Activated naive CD4-positive, alpha-beta T cell treated with anti-CD3 and anti-CD28 coated beads for 36 hours (primary cell): ENCODE results near the gene UTS2B. TPM values are rescaled to one million over a fixed set of nuclear protein-coding genes. Genes with fewer than 3 reads are reported as not detected.
"Not testable (repeated sequence)": the region's sequence is repeated elsewhere in the genome, so short reads cannot be mapped to it uniquely, and the experiment has no call there.

Experiments used
- CTCF ChIA-PET: fragments of 350-600 bp; sonication (Branson Sonifier 250); formaldehyde crosslinking; loops from one replicate; lab custom pipeline; 2021; ENCODE audit warnings: antibody characterized with exemption; lab: Charles Lee
- DNase-seq: peaks from one replicate; pipeline ENCODE4 v3.0.0-alpha.2; 2020
- H3K27ac Mint-ChIP-seq: one replicate; pipeline ENCODE4 v1.8.0; 2021; ENCODE audit warnings: mild to moderate bottlenecking, mixed read lengths
- H3K27me3 Mint-ChIP-seq: one replicate; pipeline ENCODE4 v1.8.0; 2021; ENCODE audit warnings: low read depth, mixed read lengths
- H3K36me3 Mint-ChIP-seq: one replicate; pipeline ENCODE4 v1.8.0; 2021; ENCODE audit warnings: low read depth, mixed read lengths
- H3K4me1 Mint-ChIP-seq: one replicate; pipeline ENCODE4 v1.8.0; 2021; ENCODE audit warnings: low read depth, mixed read lengths
- H3K4me3 Mint-ChIP-seq: one replicate; pipeline ENCODE4 v1.8.0; 2021; ENCODE audit warnings: mild to moderate bottlenecking, moderate library complexity, mixed read lengths
- H3K9me3 Mint-ChIP-seq: one replicate; pipeline ENCODE4 v1.8.0; 2021; ENCODE audit warnings: mixed read lengths
- intact Hi-C: fragments of 100-400 bp; cut with micrococcal nuclease; formaldehyde crosslinking; loops from one replicate; pipeline ENCODE4 v1.15.1; 2023
- total RNA-seq, 2 experiments: library from RNA; stranded (reverse); gene quantifications; one replicate each; pipeline ENCODE4 v1.2.3, GENCODE V29; 2021

UTS2B gene
- total RNA-seq, 2 experiments from 2014 or later, result not detected

- Mint-ChIP-seq H3K27me3 (no peaks in the 10 kb centered on the region), H3K36me3 (no peaks in the 10 kb centered on the region), H3K9me3 (no peaks in the 10 kb centered on the region), H3K4me1 (no peaks in the 10 kb centered on the region), H3K27ac (no peak overlapping the region), H3K4me3 (no peak overlapping the region)
- intact Hi-C loops, result no loop called here
- no peak for DNase-seq
- CTCF ChIA-PET, result no interaction called here
These were observed 70.8 kb downstream of the UTS2B start for GRCh38 chr3:191259486-191259885.

- no peak overlapping the region for H3K27ac Mint-ChIP-seq
- DNase-seq, result no peak
- H3K9me3 Mint-ChIP-seq, result no peaks in the 10 kb centered on the region
- H3K4me1 Mint-ChIP-seq, result no peaks in the 10 kb centered on the region
- intact Hi-C loops, result no loop called here
- no peaks in the 10 kb centered on the region for H3K36me3 Mint-ChIP-seq
- CTCF ChIA-PET, result no interaction called here
- H3K4me3 Mint-ChIP-seq, result no peak overlapping the region
- H3K27me3 Mint-ChIP-seq, result no peaks in the 10 kb centered on the region
These were observed 73.0 kb downstream of the UTS2B start for GRCh38 chr3:191257286-191257685.

DNA sequence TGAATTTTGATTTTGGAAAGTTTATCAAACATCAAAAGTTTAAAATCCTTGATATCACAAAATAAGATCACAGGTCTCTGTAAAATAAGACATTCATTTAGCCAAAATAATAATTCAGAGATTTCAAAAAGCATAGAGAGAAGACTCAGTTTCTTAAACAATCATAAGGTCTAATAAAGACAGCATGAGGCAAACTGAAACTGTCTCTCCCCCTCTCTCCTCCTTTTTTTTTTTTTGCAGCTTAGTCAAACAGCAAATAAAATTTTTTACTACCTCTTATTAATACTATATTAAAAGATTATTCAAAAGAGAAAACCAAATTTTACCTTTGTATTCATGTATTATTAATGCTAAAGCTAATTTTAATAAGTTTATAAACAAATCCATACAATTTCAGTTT, 73.9 kb downstream of the UTS2B start:
- DNase-seq, result no peak
- CTCF ChIA-PET, result no interaction called here
- H3K4me1 Mint-ChIP-seq, result no peaks in the 10 kb centered on the region
- H3K36me3 Mint-ChIP-seq, result no peaks in the 10 kb centered on the region
- no peaks in the 10 kb centered on the region for H3K27me3 Mint-ChIP-seq
- no peaks in the 10 kb centered on the region for H3K9me3 Mint-ChIP-seq
- H3K27ac Mint-ChIP-seq, result no peak overlapping the region
- intact Hi-C loops, result no loop called here
- no peak overlapping the region for H3K4me3 Mint-ChIP-seq

DNA sequence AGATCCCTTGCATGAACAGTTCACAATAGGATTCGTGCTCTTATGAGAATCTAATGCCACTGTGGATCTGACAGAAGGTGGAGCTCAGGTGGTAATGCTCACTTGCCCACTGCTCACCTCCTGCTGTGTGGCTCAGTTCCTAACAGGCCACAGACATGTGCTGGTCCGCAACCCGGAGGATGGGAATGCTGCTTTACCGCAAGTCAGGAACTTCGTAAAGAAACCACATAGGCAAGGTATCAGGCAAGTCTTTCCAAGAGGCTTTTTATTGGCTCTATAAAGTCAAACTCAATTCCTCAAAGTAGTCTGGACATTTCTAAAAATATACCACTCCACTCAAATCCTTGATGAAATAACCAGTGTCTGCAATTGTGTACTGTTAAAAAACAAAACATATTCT, 75.2 kb downstream of the UTS2B start:
- Mint-ChIP-seq H3K4me3 (no peak overlapping the region), H3K27ac (no peak overlapping the region), H3K27me3 (no peaks in the 10 kb centered on the region), H3K9me3 (no peaks in the 10 kb centered on the region), H3K4me1 (no peaks in the 10 kb centered on the region), H3K36me3 (no peaks in the 10 kb centered on the region)
- CTCF ChIA-PET, result no interaction called here
- intact Hi-C loops, result no loop called here
- no peak for DNase-seq

- H3K9me3 Mint-ChIP-seq, result no peaks in the 10 kb centered on the region
These were observed 76.0 kb downstream of the UTS2B start for GRCh38 chr3:191254098-191254873.

GRCh38 chr3:191253089-191253799, 77.1 kb downstream of the UTS2B start:
- DNase-seq, result no peak
- H3K9me3 Mint-ChIP-seq, result no peaks in the 10 kb centered on the region
- no peaks in the 10 kb centered on the region for H3K27me3 Mint-ChIP-seq
- H3K27ac Mint-ChIP-seq, result no peak overlapping the region
- H3K4me3 Mint-ChIP-seq, result no peak overlapping the region
- intact Hi-C loops, result no loop called here
- no peaks in the 10 kb centered on the region for H3K4me1 Mint-ChIP-seq
- CTCF ChIA-PET, result no interaction called here
- H3K36me3 Mint-ChIP-seq, result no peaks in the 10 kb centered on the region

More at GRCh38 chr3:191254098-191254873, 76.0 kb downstream of the UTS2B start:
- intact Hi-C loops, result no loop called here
- Mint-ChIP-seq H3K4me1 (no peaks in the 10 kb centered on the region), H3K4me3 (no peak overlapping the region), H3K27me3 (no peaks in the 10 kb centered on the region), H3K27ac (no peak overlapping the region), H3K36me3 (no peaks in the 10 kb centered on the region)
- DNase-seq, result no peak
- CTCF ChIA-PET, result no interaction called here

GRCh38 chr3:191246630-191247029, 83.7 kb downstream of the UTS2B start:
- intact Hi-C loops, result loop anchor here (10.0 kb wide), 1 partner anchor 138 kb away; no protein-coding TSS in a partner anchor
- no peaks in the 10 kb centered on the region for H3K36me3 Mint-ChIP-seq
- no peak overlapping the region for H3K27ac Mint-ChIP-seq
- DNase-seq, result no peak
- H3K9me3 Mint-ChIP-seq, result no peaks in the 10 kb centered on the region
- no peaks in the 10 kb centered on the region for H3K27me3 Mint-ChIP-seq
- peaks cover 2% of the 10 kb centered on the region for H3K4me1 Mint-ChIP-seq
- CTCF ChIA-PET, result no interaction called here
- no peak overlapping the region for H3K4me3 Mint-ChIP-seq

GRCh38 chr3:191246034-191246433, 84.3 kb downstream of the UTS2B start:
- not testable (repeated sequence) for DNase-seq

GRCh38 chr3:191244242-191244867, 86.0 kb downstream of the UTS2B start:
- CTCF ChIA-PET, result no interaction called here

More at GRCh38 chr3:191246034-191246433, 84.3 kb downstream of the UTS2B start:
- intact Hi-C loops, result loop anchor here (10.0 kb wide), 1 partner anchor 139 kb away; no protein-coding TSS in a partner anchor
- H3K36me3 Mint-ChIP-seq, H3K4me1 Mint-ChIP-seq, CTCF ChIA-PET, H3K27ac Mint-ChIP-seq, H3K9me3 Mint-ChIP-seq, H3K27me3 Mint-ChIP-seq, H3K4me3 Mint-ChIP-seq: not testable (repeated sequence)

DNA sequence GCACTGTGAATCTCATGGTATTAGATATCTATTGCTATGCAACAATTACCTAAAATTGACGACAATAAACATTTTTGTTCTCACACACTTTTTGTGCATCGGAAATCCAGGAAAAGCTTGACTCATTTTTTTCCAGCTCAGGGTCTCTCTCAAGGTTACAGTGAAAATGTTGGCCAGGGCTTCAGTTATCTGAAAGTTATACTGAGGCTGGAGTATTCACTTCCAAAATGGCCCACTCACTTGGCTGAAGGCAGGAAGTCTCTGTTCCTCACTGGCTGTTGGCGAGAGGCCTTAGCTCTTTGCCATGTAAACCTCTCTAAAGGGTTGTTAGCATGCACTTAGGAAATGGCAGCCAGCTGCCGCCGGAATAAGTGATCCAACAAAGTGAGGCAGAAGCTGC, 89.8 kb downstream of the UTS2B start:
- Mint-ChIP-seq H3K4me1 (no peaks in the 10 kb centered on the region), H3K4me3 (no peak overlapping the region), H3K36me3 (no peaks in the 10 kb centered on the region), H3K27me3 (no peaks in the 10 kb centered on the region), H3K9me3 (no peaks in the 10 kb centered on the region), H3K27ac (no peak overlapping the region)
- no peak for DNase-seq
- intact Hi-C loops, result loop anchor here (5.0 to 10.0 kb wide), 2 partner anchors 144 to 1202 kb away; no protein-coding TSS in a partner anchor
- CTCF ChIA-PET, result no interaction called here

More at GRCh38 chr3:191244242-191244867, 86.0 kb downstream of the UTS2B start:
- Mint-ChIP-seq H3K4me3 (no peak overlapping the region), H3K36me3 (no peaks in the 10 kb centered on the region), H3K4me1 (peaks cover 2% of the 10 kb centered on the region), H3K27ac (no peak overlapping the region), H3K27me3 (no peaks in the 10 kb centered on the region), H3K9me3 (no peaks in the 10 kb centered on the region)
- intact Hi-C loops, result loop anchor here (5.0 to 10.0 kb wide), 2 partner anchors 140 to 1198 kb away; no protein-coding TSS in a partner anchor
- DNase-seq, result no peak

DNA sequence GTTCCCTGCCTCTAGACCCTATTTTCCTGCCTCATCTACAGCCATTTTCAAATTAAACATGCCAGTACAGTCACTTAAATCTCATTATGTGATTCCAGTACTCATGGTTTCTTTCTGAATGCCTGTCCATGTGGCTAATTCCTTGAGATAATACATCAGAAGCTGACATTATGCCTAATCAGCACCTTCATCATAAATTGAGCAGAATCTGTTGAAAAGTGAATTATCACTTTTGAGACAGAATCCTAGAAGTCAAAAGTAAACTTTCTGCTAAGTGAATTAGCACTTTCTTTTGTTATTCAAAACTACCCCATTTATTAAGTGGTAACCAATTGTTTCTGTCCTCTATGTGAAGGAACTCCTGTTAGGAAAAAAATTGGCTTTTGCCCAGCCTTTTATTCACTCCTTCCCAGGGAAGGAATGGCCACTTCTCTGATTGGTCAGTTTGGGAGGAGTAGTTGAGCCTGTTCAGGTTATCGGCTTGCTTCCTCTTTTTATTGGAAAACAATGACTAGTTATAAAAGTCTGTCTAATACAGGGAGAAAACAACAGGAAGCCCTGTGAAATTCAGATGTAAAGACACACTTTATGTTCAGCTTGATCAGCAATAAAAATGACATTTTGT, 90.8 kb downstream of the UTS2B start:
- no peaks in the 10 kb centered on the region for H3K27me3 Mint-ChIP-seq
- H3K4me3 Mint-ChIP-seq, result no peak overlapping the region
- no peak overlapping the region for H3K27ac Mint-ChIP-seq
- H3K4me1 Mint-ChIP-seq, result no peaks in the 10 kb centered on the region
- no peaks in the 10 kb centered on the region for H3K36me3 Mint-ChIP-seq
- CTCF ChIA-PET, result interaction anchor here (0.6 kb wide), 1 partner anchor 357 kb away, joined by 3 read pairs; no protein-coding TSS in a partner anchor
- H3K9me3 Mint-ChIP-seq, result no peaks in the 10 kb centered on the region
- intact Hi-C loops, result loop anchor here (5.0 to 10.0 kb wide), 2 partner anchors 145 to 1203 kb away; no protein-coding TSS in a partner anchor
- no peak for DNase-seq

DNA sequence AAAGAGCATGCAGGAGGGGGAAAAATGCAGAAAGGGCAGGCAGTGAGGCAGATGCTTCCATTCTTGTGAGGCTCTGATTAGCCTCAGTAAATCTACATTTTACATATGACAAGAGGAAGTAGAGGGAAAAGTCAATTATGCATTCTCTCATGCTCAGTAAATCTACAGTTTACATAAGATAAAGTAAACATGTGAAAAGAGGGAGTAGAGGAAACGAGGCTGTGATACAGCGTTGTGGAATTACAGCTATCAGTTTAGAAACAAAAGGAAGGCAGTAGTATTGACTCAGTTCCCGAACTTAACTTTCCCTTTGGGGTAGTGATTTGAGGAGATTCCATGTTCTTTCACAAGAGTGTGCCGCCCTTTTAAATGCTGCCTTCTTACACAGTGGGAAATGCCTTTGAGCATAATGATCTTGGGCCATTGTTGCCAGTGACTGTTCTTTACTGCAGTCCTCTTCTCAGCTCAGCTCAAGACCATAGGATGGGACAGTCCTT, 92.0 kb downstream of the UTS2B start:
- CTCF ChIA-PET, result no interaction called here
- Mint-ChIP-seq H3K27ac (no peak overlapping the region), H3K9me3 (no peaks in the 10 kb centered on the region), H3K36me3 (no peaks in the 10 kb centered on the region), H3K27me3 (no peaks in the 10 kb centered on the region), H3K4me3 (no peak overlapping the region), H3K4me1 (no peaks in the 10 kb centered on the region)
- intact Hi-C loops, result no loop called here
- no peak for DNase-seq
